NCI-H1105 treated with DMSO at 0.1 percent for 48 hours (cell line): ENCODE measurements around the gene KLHL5.

Experiments
- DNase-seq: peaks from one replicate; lab custom pipeline; 2025; lab: John Stamatoyannopoulos, UW

The KLHL5 gene

DNA sequence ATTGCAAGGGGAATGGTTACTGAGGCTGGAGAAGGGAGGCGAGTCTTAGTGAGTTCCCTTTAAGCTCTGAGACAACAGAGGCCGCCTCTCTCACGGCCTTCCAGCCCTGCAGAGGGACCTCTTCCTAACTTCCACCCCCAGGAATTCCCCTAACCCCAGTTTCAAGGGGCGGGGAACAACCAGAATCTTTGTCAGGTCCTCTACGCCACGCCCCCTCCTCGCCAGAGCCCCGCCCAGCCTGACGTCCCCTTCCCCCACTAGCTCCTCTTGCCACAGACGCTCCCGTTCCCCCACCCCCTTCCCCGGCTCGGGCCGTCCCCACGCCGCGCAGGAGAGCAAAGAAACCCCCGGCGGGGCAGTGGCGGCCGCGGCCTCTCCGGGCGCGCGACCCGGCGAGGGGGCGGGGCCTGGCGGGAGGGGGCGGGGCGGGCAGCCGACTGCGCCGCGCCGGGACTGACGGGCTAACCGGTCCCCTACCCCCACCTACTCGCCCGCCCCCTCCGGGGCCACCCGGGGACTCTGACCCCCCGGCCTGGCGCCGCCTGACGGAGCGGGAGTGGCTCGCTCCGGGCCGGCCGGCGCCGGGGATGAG, 17.6 kb upstream of the KLHL5 start:
- peak; percentile 62 for DNase-seq

DNA sequence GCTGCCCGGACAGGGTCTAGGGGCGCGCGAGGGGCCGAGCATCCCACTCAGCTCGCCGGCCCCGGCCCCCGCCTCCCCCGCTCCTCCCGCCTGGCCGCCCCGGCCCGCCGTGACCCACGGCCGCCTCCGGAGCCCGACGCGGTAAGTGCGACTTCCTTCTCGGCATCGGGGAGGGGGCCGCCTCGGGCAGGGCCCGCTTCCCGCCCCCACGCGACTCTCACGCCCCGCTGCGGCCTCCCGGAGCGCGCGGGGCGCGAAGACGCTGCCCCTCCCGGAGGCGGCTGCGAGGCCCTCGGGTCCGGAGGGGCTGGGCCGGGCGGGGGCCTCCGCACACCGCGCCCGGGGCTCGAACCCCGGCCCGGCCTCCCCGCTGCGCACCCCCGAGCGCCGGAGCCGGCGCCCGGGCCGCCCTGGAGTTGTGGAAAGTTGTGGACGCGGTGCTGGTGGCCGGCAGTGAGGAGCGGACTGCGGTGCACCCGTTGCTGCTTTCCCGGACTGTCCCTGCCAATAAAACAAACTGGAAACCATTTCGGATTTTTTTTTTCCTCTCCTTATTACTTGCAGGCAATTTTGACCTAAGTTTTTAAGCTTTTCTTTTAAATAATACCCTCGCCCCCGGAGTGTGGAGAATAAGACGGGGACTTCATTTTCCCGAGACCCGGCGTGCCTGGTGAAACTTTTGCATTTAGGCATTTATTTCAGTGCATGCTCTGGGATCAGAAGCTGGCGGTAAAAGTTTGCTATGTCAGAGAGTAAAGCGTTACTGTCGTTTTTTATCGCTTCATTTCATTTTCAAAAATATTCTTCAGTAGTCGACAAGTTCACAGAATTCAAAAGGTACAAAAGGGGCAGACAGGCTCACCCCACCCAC, 16.8 kb upstream of the KLHL5 start:
- DNase-seq: no peak

DNA sequence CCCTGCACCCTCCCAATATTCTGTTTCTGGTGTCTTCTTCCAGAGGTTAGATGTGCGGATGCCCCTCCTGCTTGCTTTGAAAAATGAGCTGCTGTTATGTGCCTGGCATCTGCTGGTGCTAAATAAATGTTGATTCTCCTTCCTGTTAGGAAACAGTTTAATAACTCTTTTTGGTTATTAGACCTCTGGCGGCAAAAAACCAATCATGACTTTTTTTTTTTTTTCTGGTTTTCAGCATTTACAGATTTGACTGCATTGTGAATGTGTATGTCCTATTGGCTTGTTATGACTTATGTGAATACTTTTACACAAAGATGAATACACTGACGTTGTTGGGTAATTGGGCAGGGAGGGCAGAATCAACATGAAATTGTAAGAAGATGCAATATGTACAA, 16.2 kb upstream of the KLHL5 start:
- no peak for DNase-seq

DNA sequence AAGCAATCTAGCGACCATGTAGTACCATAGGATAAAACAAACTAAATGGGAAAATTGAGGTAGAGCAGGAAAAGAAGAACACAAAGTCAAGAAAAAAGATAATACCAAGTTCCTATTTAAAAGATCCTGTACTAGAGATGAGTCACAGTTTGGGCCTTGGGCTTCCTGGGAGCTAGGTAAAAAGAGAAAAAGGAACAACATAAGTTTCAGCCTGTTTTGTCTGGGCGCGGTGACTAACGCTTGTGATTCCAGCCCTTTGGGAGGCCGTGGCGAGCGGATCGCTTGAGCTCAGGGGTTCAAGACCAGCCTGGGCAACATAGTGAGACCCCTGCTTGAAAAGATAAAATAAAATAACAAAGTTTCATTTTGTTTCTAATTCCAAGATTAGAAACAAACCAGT, 15.8 kb upstream of the KLHL5 start:
- DNase-seq: no peak

DNA sequence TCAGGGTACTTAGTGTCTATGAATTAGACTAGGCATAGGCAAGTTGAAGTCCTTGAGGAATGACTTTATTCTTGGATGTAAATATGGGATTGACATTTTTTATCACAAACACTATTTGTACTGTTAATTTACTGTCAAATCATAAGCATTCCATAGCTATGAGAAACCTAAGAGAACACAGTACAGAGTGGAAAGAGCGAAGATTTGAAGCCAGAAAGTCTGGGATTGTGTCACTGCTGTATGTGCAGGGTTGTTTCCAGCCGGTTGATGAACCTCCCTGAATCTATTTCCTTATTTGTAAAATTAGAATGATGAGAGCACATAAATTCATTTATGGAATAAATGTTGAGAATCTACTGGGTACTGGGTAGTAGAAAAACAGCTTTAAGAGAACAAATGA, 14.4 kb upstream of the KLHL5 start:
- no peak for DNase-seq

DNA sequence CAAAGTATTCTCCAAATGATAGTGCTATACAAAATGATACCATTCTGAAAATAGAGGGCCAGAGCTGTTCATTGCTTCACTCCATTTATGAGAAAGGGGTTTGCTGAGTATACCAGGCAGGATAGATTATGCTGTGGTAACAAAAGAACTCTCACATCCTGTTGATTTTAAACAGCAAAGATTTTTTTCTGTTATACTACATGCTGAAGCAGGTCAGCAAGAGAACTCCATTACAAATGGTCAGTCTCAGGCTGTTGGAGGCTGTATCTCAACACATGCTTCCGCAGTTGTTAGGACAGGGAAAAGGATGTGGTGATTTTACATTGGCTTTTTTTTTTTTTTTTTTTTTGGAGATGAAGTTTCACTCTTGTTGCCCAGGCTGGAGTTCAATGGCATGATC, 13.7 kb upstream of the KLHL5 start:
- no peak for DNase-seq

DNA sequence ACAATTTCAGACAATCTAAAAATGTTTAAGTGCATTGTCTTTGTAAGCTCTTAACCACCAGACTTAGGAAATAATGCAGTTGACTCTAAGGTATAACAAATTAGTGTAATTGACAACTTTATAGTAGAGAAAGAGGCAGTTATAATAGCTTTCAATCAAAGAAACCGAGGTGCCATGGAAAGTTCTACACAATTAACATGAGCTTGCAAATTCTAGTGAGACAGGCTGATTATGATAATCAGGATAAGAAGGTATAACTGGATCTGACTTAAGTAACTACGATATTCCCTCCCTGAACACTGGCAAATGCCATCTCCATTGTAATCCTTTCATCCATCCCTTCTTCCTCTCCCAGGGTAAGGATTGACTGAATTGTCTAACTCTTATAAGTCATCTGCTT, 11.4 kb upstream of the KLHL5 start:
- no peak for DNase-seq

DNA sequence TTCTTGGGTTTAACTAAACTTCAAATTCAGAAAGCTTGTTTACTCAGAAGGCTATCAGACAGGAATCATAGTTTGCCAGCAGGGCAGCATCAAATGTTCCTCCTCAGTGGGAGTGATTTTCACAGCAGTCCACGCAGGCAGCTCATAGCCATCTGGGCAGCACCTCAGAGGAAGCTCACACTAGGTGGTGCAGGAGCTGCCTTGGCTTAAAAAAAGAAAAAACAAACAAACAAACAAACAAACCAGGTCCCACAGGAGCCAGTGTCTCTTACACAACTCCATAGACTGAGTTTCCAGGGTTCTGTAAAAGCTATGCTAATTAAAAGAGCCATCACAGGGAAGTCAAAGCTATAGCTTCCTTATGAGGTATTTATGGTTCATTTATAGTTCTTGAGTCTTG, 10.5 kb upstream of the KLHL5 start:
- no peak for DNase-seq

DNA sequence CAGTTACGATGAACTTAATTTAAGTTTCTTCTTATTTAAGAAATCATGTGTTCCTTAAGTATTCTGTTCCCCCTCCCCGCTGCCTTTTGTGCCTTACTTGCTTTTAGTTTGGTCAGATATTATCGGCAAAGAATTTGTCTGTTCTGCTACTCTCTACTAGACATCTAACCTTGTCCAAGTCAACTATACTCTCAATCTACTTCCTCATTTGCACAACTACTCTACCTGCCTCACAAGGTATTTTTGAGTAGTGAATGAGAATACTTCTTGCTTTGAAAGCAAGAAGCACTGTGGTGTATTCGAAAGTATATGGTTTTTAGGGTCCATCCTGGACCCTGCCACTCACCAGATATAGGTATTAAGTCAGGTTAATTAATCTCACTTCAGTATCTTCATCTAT, 8.0 kb upstream of the KLHL5 start:
- DNase-seq: no peak

DNA sequence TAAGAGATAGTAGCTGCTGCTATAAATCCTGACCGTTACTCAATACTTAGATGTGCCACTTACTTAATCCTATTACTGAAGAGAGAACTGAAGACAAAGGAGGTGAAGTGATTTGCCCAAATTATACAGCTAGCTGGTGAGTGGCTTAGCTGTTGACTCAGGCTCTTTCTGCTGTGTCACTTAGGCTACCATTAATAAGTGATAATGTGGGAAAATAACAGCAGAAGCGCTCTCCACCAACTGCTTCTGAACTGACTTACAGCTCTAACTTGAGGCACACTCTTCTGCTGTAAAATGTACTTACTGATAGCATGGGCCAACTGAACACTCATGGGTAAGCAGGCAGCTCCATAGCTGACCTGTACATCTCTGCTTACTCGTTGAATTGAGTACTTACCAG, 7.5 kb upstream of the KLHL5 start:
- no peak for DNase-seq

DNA sequence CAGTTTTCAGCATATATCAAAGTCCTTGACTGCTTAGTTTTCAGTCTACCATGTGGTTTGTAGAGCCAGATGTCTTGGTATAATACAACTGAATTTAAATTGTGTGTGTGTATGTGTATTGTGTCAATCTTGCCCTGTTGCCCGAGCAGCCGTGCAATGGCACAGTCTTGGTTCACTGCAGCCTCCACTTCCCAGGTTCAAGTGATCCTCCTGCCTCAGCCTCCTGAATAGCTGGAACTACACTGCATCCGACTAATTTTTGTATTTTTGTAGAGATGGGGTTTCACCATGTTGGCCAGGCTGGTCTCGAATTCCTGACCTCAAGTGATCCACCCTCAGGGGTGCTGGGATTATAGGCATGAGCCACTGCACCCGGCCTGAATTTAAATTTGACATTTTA, 6.0 kb upstream of the KLHL5 start:
- no peak for DNase-seq

DNA sequence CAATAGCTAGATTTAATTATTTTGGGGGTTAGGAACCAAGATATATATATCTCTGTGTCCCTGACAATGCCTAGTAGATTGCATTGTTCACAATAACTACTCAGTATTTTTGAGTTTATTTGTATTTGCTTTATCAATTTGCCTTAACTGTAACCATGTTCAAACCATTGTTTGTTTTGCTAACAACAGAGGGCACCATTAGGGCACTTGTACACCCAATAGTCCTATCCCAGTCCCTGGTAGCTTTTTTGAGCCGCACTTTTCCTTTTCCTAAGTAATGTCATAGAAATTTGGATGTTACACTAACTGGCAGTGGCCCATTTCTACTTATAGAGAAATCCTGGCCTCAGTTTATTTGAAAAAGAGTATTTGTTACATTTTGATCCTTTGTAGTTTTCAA, 575 bp upstream of the KLHL5 start:
- DNase-seq: no peak

DNA sequence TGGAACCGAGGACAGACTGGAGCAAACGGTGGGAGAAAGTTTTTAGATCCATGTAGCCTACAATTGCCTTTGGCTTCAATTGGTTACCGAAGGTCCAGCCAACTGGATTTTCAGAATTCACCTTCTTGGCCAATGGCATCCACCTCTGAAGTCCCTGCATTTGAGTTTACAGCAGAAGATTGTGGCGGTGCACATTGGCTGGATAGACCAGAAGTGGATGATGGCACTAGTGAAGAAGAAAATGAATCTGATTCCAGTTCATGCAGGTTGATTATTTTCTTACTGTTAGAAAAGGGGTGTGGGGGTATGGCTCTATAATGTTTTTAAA, 702 bp downstream of the KLHL5 start:
- no peak for DNase-seq

DNA sequence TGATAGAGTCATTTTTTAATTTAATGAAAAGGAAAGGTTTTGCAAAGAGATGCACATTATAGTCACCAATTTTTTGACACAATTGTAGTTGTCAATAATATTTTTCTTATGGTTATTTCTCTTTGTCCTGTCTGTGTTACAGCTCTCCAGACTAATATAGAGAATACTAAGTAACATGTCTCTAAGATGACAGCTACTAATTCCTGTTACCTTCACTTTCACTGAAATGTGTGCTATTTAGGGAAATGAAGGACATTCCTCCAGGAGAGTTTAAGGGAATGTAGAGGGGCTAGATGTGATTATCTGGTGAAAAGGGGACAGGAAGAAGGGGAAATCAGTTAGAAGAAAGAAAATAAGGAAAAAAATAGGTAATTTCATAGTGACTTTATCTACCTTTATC, 1.4 kb downstream of the KLHL5 start:
- no peak for DNase-seq

DNA sequence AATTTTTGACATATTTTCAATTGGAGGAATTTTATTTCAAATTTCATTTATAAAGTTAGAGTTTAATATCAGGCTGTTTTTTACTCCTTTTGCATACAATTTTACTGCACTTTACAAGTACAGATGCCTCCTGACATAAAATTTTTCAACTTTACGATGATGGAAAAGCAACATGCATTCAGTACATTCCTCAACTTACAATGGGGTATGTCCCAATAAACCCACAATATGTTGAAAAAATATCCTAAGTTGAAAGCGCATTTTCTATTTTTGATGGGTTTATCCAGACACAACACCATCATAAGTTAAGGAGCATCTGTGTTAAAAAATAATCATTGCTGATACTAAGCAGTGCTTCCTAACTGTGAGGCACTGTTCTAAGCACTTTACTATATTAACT, 4.3 kb downstream of the KLHL5 start:
- no peak for DNase-seq

DNA sequence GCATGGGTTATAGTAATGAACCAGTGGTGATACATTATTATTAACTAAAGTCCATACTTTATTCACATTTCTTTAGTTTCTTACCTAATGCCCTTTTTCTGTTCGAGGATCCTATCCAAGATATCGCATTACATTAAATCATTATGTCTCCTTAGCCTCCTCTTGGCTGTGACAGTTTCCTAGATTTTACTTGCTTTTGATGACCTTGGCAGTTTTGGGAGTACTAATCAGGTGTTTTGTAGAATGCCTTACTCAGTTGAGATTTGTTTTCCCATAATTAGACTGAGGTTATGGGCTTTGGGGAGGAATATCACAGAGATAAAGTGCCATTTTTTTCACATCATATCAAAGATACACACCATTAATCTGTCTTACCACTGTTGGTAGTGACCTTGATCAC, 5.0 kb downstream of the KLHL5 start:
- no peak for DNase-seq

DNA sequence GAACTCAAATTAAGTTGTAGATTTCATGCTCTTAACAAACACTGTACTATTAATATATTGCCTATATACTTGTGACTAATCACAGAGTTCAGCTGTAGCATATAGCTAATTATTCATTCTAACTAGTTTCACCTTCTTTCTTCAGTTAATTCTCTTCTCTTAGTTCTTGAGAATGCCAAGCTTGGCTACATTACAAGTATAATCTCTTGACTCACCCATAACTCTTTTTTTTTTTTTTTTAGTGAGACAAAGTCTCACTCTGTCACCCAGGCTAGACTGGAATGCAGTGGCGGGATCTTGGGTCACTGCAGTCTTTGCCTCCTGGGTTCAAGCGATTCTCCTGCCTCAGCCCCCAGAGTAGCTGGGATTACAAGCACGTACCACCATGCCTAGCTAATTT, 5.4 kb downstream of the KLHL5 start:
- DNase-seq: no peak

DNA sequence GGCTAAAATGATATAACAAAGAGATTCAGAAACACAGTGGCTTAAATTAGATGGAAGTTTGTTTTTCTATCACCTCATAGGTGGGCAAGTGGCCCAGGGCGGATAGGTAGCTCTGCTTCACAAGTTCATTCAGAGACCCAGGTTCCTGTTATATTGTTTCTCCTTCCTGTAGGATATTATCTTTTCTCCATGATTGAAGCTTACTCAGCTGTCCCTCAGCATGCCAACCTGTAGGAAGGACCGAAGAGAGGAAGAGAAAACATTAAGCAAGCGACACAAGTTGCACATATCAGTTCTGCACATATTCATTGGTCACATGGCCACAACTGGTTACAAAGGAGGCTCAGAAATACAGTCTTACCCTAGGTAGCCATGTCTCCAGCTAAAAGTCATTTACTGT, 6.9 kb downstream of the KLHL5 start:
- DNase-seq: no peak

DNA sequence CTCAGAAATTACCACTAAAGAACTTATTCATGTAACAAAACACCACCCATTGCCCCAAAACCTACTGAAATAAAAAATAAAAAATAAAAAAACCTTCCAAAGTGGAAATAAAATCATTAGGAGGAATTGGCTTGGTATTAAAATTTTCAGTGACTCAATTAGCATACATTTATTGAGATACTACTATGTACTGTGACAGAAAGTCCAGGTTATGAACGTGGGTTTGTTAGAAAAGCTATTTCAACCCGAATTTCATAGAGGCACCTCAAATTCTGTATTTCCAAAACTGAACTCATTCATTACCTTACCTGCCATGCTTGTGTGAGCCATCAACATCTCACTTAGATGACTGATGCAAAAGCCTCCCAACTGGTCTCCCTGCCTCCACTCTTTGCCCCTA, 16.8 kb downstream of the KLHL5 start:
- DNase-seq: no peak

DNA sequence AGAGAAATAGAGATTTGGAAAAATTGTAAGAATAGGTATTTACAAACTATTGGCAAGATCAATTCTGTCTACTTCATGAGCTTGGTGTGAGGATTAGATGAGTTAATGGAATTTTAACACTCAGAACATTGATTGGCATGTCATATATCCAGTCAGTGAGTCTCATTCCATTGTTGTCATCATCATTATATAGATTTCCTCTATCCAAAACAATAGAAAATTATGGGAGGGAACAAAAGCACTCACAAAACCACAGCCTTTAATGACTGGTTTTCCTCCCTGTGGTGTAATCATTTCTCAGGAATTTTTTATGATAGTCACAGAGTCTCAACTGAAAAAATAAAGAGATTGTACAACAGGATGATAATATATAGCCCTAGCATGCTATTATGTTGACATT, 21.1 kb downstream of the KLHL5 start:
- no peak for DNase-seq

DNA sequence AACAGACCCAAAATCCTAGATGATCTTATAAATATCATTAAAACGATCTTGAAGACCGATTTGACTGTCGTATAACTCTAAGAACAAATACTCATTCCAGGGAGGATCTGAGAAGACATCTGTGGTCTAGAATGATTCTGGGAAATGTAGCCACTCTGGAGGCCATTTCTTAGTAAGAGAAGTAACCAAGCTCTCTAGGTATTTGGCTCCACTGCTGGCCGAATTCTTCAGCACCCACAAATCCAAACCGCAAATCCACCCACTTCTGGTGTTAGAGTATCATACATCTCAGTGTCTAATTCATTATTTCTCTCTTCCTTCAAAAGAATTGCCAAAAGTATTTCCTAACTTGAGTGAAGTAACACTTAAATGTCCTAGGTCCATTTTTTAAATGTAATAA, 23.9 kb downstream of the KLHL5 start:
- no peak for DNase-seq

DNA sequence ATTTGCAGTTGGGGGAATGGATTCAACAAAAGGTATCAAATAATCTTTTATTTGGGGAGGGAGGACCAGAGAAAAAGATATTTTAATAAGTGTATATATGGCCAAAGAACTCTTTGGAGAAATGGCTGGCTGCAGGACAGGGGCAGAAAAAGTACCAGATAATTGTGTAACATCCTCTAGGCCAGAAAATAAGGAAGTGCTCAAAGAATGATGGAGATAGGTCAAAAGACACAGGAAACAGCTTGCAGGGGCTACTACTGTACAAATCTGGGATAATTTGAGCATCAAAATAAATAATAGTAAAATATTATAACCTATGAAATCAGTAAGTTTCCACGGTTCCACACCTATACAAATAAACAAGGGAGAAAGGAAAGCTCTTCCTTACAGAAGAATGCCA, 34.8 kb downstream of the KLHL5 start:
- no peak for DNase-seq

DNA sequence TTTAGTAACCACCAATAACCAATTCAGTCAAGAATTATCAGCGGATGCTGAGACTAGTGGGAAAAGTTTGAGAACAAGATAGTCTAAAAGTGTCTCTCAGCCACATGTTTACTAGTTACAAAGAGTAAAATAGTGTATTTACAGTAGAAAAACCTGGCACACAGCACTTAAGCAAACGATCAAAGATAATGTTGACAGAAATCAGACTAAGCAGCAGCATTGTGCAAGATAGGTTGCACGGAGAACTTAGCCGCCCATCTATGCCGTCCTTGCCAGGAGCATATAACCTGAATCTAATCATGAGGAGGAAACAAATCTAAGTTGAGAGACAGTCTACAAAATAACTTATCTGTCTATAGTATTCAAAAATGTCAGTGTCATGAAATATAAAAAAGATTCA, 35.3 kb downstream of the KLHL5 start:
- DNase-seq: no peak

DNA sequence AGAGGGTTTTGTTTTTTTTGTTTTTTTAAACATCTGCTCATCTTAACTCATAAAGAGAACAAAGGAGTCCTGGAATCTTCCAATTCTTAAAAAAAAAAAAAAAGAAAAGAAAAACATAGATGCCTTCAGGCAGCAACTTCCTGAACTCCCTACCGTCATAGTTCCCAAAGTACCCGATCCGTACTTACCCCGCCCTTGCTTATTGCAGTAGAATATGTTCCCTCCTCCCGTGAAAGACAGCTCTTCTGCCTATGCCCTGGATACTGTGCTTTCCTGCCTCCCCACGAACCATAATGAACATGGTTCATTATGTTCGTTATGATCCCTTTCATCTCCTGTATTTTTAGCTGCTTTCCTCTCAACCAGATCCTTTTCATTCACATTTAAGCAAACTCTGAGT, 40.3 kb downstream of the KLHL5 start:
- DNase-seq: no peak
